Peyer's patch (tissue), 4 donors: ENCODE results near the gene PRSS3.
"Not testable (repeated sequence)": the region's sequence is repeated elsewhere in the genome, so short reads cannot be mapped to it uniquely, and the experiment has no call there.

Experiments
- CTCF ChIP-seq, 6 experiments: fragments of 450-650 bp in 4 of 6; fragments of 200-600 bp in 2 of 6; sonication (generic) in 1 of 6; IDR thresholded peaks; one replicate each; pipeline ENCODE4 v1.5.1; 2017 to 2019; ENCODE audit warnings: antibody characterized with exemption in 6 of 6, mild to moderate bottlenecking in 3 of 6, moderate library complexity in 1 of 6
- POLR2A ChIP-seq, 2 donors: fragments of 450-650 bp; IDR thresholded peaks; one replicate each; pipeline ENCODE4 v1.5.1; 2017; ENCODE audit warnings: antibody characterized with exemption in 2 of 2, mild to moderate bottlenecking in 2 of 2, moderate library complexity in 2 of 2

- not testable (repeated sequence) for TF ChIP-seq CTCF, POLR2A (IDR thresholded peaks at IDR 0.05)
Measured at GRCh38 chr9:33789429-33789828, 5.9 kb upstream of the PRSS3 start.
